SK-N-SH treated with all-trans-retinoic acid at 6 μM for 48 hours (cell line): ENCODE results near the gene PDGFC.

Experiments
- ATAC-seq: fragments of 200-7000 bp; cut with Tn5 transposase; 3 replicates; pipeline ENCODE4 v1.9.1; 2020; ENCODE audit warnings: mild to moderate bottlenecking, moderate library complexity
- ARNTL ChIP-seq: fragments of 450-650 bp; formaldehyde crosslinking; IDR thresholded peaks from 2 replicates; pipeline ENCODE4 v1.5.0; 2020; ENCODE audit warnings: low read depth, mild to moderate bottlenecking, moderate library complexity, borderline replicate concordance
- BACH2 ChIP-seq: fragments of 250-450 bp; sonication (Bioruptor Pico); IDR thresholded peaks from 2 replicates; pipeline ENCODE4 v1.9.0; 2021; ENCODE audit warnings: mild to moderate bottlenecking, borderline replicate concordance
- CREB5 ChIP-seq: fragments of 250-450 bp; sonication (Bioruptor Pico); IDR thresholded peaks from 2 replicates; pipeline ENCODE4 v1.5.1; 2020; ENCODE audit warnings: low read depth, mild to moderate bottlenecking, moderate library complexity
- CSDC2 ChIP-seq: fragments of 250-450 bp; sonication (Bioruptor Pico); IDR thresholded peaks from 2 replicates; pipeline ENCODE4 v1.5.0; 2020; ENCODE audit warnings: mild to moderate bottlenecking, moderate library complexity
- CSRNP3 ChIP-seq: fragments of 250-450 bp; sonication (Bioruptor Pico); IDR thresholded peaks from 2 replicates; pipeline ENCODE4 v1.5.1; 2021; ENCODE audit warnings: mild to moderate bottlenecking, moderate library complexity
- ESRRG ChIP-seq: fragments of 250-450 bp; sonication (Bioruptor Pico); IDR thresholded peaks from 2 replicates; pipeline ENCODE4 v1.6.1; 2021; ENCODE audit warnings: mild to moderate bottlenecking
- GLIS3 ChIP-seq: fragments of 250-450 bp; sonication (Bioruptor Pico); IDR thresholded peaks from 2 replicates; pipeline ENCODE4 v1.5.0; 2020; ENCODE audit warnings: mild to moderate bottlenecking, moderate library complexity
- ISL1 ChIP-seq: fragments of 250-450 bp; sonication (Bioruptor Pico); IDR thresholded peaks from 2 replicates; pipeline ENCODE4 v2.1.2; 2022; ENCODE audit warnings: mild to moderate bottlenecking, moderate library complexity
- OSR1 ChIP-seq: fragments of 250-450 bp; sonication (Bioruptor Pico); IDR thresholded peaks from 2 replicates; pipeline ENCODE4 v1.8.0; 2022; ENCODE audit warnings: moderate library complexity, mild to moderate bottlenecking, inconsistent platforms
- PATZ1 ChIP-seq: fragments of 250-450 bp; sonication (Bioruptor Pico); IDR thresholded peaks from 2 replicates; pipeline ENCODE4 v1.8.0; 2020; ENCODE audit warnings: mild to moderate bottlenecking, moderate library complexity, borderline replicate concordance
- POU6F1 ChIP-seq: fragments of 250-450 bp; sonication (Bioruptor Pico); IDR thresholded peaks from 2 replicates; pipeline ENCODE4 v1.8.0; 2021; ENCODE audit warnings: low read depth, mild to moderate bottlenecking, moderate library complexity, borderline replicate concordance
- PPARA ChIP-seq: fragments of 250-450 bp; sonication (Bioruptor Pico); IDR thresholded peaks from 2 replicates; pipeline ENCODE4 v1.5.0; 2020; ENCODE audit warnings: mild to moderate bottlenecking, borderline replicate concordance
- SNAI2 ChIP-seq: fragments of 250-450 bp; sonication (Bioruptor Pico); IDR thresholded peaks from 2 replicates; pipeline ENCODE4 v1.5.0; 2020; ENCODE audit warnings: mild to moderate bottlenecking, moderate library complexity
- TCF4 ChIP-seq: fragments of 250-450 bp; sonication (Bioruptor Pico); IDR thresholded peaks from 2 replicates; pipeline ENCODE4 v1.8.0; 2021; ENCODE audit warnings: mild to moderate bottlenecking, moderate library complexity, borderline replicate concordance
- TOX ChIP-seq: fragments of 250-450 bp; sonication (Bioruptor Pico); IDR thresholded peaks from 2 replicates; pipeline ENCODE4 v1.8.0; 2021; ENCODE audit warnings: mild to moderate bottlenecking, moderate library complexity, borderline replicate concordance
- TSHZ2 ChIP-seq: fragments of 250-450 bp; sonication (Bioruptor Pico); IDR thresholded peaks from 2 replicates; pipeline ENCODE4 v1.5.0; 2020; ENCODE audit warnings: mild to moderate bottlenecking, moderate library complexity
- ZFP3 ChIP-seq: fragments of 250-450 bp; sonication (Bioruptor Pico); IDR thresholded peaks from 2 replicates; pipeline ENCODE4 v1.5.0; 2020; ENCODE audit warnings: mild to moderate bottlenecking, moderate library complexity
- ZFP30 ChIP-seq: fragments of 450-650 bp; formaldehyde crosslinking; IDR thresholded peaks from 2 replicates; pipeline ENCODE4 v1.5.0; 2022; ENCODE audit warnings: mild to moderate bottlenecking, moderate library complexity
- ZNF565 ChIP-seq: fragments of 450-650 bp; formaldehyde crosslinking; conservative IDR thresholded peaks from 2 replicates; pipeline ENCODE4 v1.5.0; 2020; ENCODE audit warnings: low read depth, mild to moderate bottlenecking, moderate library complexity
- ZNF70 ChIP-seq: fragments of 450-650 bp; formaldehyde crosslinking; IDR thresholded peaks from 2 replicates; pipeline ENCODE4 v1.5.0; 2020; ENCODE audit warnings: mild to moderate bottlenecking, moderate library complexity
- ZNF8 ChIP-seq: fragments of 450-650 bp; formaldehyde crosslinking; IDR thresholded peaks from 2 replicates; pipeline ENCODE4 v1.5.0; 2020; ENCODE audit warnings: mild to moderate bottlenecking, moderate library complexity

PDGFC gene

GRCh38 chr4:156800463-156800862 is 171.1 kb downstream of the PDGFC start (continued):
- no peak for TF ChIP-seq PATZ1 (CRISPR knock-in tag)
- TF ChIP-seq ZFP3, result no peak

GRCh38 chr4:156799121-156799589 is 172.4 kb downstream of the PDGFC start:
- peak; percentile 56 for ATAC-seq
- TF ChIP-seq ESRRG (CRISPR knock-in tag) (no peak), ARNTL (CRISPR knock-in tag) (no peak), TCF4 (CRISPR knock-in tag) (no peak), ZNF565 (CRISPR knock-in tag) (no peak), ZNF70 (CRISPR knock-in tag) (no peak), OSR1 (CRISPR knock-in tag) (no peak), GLIS3 (CRISPR knock-in tag) (no peak), PPARA (no peak), CREB5 (CRISPR knock-in tag) (no peak), ZNF8 (CRISPR knock-in tag) (no peak), PATZ1 (CRISPR knock-in tag) (no peak), TOX (CRISPR knock-in tag) (no peak), ZFP3 (no peak), TSHZ2 (CRISPR knock-in tag) (no peak), ISL1 (CRISPR knock-in tag) (no peak), ZFP30 (no peak), CSRNP3 (no peak), BACH2 (CRISPR knock-in tag) (no peak), POU6F1 (CRISPR knock-in tag) (no peak)

- no peak; the same call in 2 of the 3 replicates for ATAC-seq
- TF ChIP-seq ZFP30, result no peak
- no peak for TF ChIP-seq ZNF70 (CRISPR knock-in tag)
- no peak for TF ChIP-seq CSDC2
- TF ChIP-seq ESRRG (CRISPR knock-in tag), result no peak
- TF ChIP-seq ZNF8 (CRISPR knock-in tag), result no peak
- TF ChIP-seq TCF4 (CRISPR knock-in tag), result no peak
- no peak for TF ChIP-seq TOX (CRISPR knock-in tag)
- no peak for TF ChIP-seq SNAI2 (CRISPR knock-in tag)
- TF ChIP-seq, all 23 proteins: peak for 0
Measured at GRCh38 chr4:156798438-156798837, 173.2 kb downstream of the PDGFC start.
